ENCODE results near the gene PPIL1.

- TF ChIP-seq POLR2A (IDR thresholded peaks at IDR 0.05) (no peak), CTCF (IDR thresholded peaks at IDR 0.05) (no peak), POLR2AphosphoS5 (IDR thresholded peaks at IDR 0.05) (peak; percentile 82)
Observed at GRCh38 chr6:36906539-36907325, 32.1 kb upstream of the PPIL1 start.
